Gastroesophageal sphincter (tissue), 4 donors: ENCODE measurements around the gene LYRM4. TPM values are rescaled to one million over a fixed set of nuclear protein-coding genes. Genes with fewer than 3 reads are reported as not detected.

ENCODE experiments used
- ATAC-seq: fragments of 150-250 bp; one replicate; pipeline ENCODE4 v1.9.1; 2016; ENCODE audit warnings: mild to moderate bottlenecking, moderate library complexity
- H3K27ac ChIP-seq, 4 donors: fragments of 200-600 bp; sonication (generic) in 3 of 4; 1 replicate in 3 of 4; 2 replicates in 1 of 4; pipeline ENCODE4 v1.5.1; 2016 to 2019
- H3K27me3 ChIP-seq: fragments of 200-600 bp; sonication (generic); one replicate; pipeline ENCODE4 v1.5.1; 2019
- H3K36me3 ChIP-seq, 2 donors: fragments of 200-600 bp; sonication (generic); one replicate each; pipeline ENCODE4 v1.5.1; 2019; ENCODE audit warnings: control low read depth in 1 of 2
- H3K4me1 ChIP-seq, 3 donors: fragments of 200-600 bp; sonication (generic); 1 replicate in 2 of 3; 2 replicates in 1 of 3; pipeline ENCODE4 v1.5.1; 2016 to 2019; ENCODE audit warnings: control low read depth in 2 of 3
- H3K4me3 ChIP-seq, 2 donors: fragments of 200-600 bp; sonication (generic); one replicate each; pipeline ENCODE4 v1.5.1; 2019; ENCODE audit warnings: mild to moderate bottlenecking in 1 of 2, moderate library complexity in 1 of 2
- H3K9me3 ChIP-seq, 3 donors: fragments of 200-600 bp; sonication (generic); one replicate each; pipeline ENCODE4 v1.5.1; 2017 to 2019; ENCODE audit warnings: control low read depth in 2 of 3
- EP300 ChIP-seq: sonication (generic); formaldehyde crosslinking; IDR thresholded peaks from one replicate; pipeline ENCODE4 v1.6.1; 2017; ENCODE audit warnings: antibody characterized with exemption, mild to moderate bottlenecking
- POLR2A ChIP-seq, 2 donors: fragments of 450-650 bp; IDR thresholded peaks; one replicate each; pipeline ENCODE4 v1.6.1; 2017; ENCODE audit warnings: antibody characterized with exemption in 2 of 2, mild to moderate bottlenecking in 2 of 2, moderate library complexity in 1 of 2
- POLR2AphosphoS5 ChIP-seq: sonication (generic); formaldehyde crosslinking; IDR thresholded peaks from one replicate; pipeline ENCODE4 v1.6.1; 2017; ENCODE audit warnings: antibody characterized with exemption
- WGBS, 2 donors: methylation state at CpG; one replicate each; pipeline ENCODE4 v1.1.5; 2018; ENCODE audit warnings: low coverage in 1 of 2; 5-methylcytosine and 5-hydroxymethylcytosine counted together
- total RNA-seq, 4 donors: library from RNA; depleted of rRNA; stranded (reverse); fragments of >200 nt; gene quantifications; one replicate each; pipeline ENCODE4 v1.1.0, GENCODE V29; 2016
- TF ChIP-seq, protein P1 (sequence below), 4 experiments: fragments of 200-600 bp in 2 of 4; fragments of 450-650 bp in 2 of 4; sonication (generic) in 1 of 4; IDR thresholded peaks; one replicate each; pipeline ENCODE4 v1.5.1; 2017 to 2019; ENCODE audit warnings: antibody characterized with exemption in 4 of 4, mild to moderate bottlenecking in 2 of 4, moderate library complexity in 2 of 4

Gene LYRM4
- total RNA-seq, 4 donors from 2014 or later = 16.4 to 27.9 (median 20.5) TPM

DNA sequence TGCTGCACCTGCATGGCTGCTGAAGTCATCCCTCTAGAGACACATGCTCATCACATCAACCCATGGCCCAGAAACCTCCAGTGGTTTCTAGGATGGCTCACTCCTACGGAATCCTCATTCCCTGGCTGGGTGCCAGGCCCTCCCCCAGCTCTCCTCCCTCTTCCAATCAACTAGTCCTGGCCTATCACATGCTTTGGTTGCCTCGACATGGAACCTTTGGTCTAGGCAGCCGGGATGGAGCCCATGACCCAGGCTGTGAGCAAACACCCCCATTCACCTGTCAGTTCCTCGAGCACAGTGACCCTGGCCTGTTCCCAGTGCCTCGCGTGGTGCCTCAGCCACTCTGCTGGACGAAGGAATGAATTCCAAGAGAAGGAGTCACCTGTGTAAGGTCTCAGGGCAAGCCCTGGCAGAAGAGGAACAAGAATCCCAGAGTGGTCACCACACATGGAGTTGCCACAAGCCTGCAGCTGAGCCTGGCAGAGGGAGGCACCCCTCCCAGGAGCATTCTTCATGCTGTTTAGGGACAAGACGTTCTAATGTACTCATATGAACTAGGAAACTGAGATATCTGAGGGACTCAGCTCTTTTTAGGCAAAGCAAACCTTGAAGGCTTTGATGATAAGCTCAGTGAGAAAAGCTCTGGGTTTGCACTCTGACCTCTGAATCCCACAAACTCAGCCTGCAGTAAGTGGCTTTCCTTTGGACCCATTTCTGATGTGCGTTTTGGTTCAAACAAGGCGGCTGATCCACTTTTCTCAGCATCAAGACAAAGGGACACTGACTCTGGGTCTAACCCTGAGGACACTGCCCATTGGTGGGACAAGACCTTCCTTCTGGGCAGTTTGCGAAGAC, 135.4 kb downstream of the LYRM4 start:
- Histone ChIP-seq H3K27me3 (no peaks in the 10 kb centered on the region), H3K27ac (no peak overlapping the region), H3K4me3 (no peak overlapping the region), H3K4me1 (no peaks in the 10 kb centered on the region), H3K36me3 (no peaks in the 10 kb centered on the region), H3K9me3 (no peaks in the 10 kb centered on the region)
- TF ChIP-seq EP300 (no peak), POLR2AphosphoS5 (no peak), POLR2A (IDR thresholded peaks at IDR 0.05) (no peak)
- TF ChIP-seq, protein P1, sequence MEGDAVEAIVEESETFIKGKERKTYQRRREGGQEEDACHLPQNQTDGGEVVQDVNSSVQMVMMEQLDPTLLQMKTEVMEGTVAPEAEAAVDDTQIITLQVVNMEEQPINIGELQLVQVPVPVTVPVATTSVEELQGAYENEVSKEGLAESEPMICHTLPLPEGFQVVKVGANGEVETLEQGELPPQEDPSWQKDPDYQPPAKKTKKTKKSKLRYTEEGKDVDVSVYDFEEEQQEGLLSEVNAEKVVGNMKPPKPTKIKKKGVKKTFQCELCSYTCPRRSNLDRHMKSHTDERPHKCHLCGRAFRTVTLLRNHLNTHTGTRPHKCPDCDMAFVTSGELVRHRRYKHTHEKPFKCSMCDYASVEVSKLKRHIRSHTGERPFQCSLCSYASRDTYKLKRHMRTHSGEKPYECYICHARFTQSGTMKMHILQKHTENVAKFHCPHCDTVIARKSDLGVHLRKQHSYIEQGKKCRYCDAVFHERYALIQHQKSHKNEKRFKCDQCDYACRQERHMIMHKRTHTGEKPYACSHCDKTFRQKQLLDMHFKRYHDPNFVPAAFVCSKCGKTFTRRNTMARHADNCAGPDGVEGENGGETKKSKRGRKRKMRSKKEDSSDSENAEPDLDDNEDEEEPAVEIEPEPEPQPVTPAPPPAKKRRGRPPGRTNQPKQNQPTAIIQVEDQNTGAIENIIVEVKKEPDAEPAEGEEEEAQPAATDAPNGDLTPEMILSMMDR (IDR thresholded peaks at IDR 0.05) = no peak
- no peak for ATAC-seq
- 82 to 93% methylated on average over 4 to 8 of the region's 11 CpGs for WGBS, 2 donors

DNA sequence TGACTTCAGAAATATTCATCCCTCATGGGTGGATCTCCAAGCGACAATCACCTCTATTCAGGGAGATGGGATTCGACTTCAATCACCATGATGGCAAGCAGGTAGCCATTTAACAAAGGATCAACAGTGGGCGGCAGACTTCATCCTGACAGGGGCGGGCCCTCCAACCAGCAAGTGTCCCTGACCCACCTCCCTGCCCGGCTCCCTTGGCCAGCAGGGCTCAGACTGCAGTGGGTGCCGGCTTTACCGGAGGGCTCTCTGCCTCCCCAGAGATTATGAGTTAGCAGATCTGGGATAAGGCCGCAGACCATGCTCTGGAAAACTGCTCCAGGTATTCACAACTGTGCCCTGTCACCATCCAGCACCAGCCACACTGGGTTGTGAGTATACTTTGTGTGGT, 136.2 kb downstream of the LYRM4 start:
- H3K27me3 ChIP-seq = no peaks in the 10 kb centered on the region
- no peaks in the 10 kb centered on the region for H3K4me1 ChIP-seq
- H3K9me3 ChIP-seq = no peaks in the 10 kb centered on the region
- H3K27ac ChIP-seq = no peak overlapping the region
- H3K4me3 ChIP-seq = no peak overlapping the region
- no peak for TF ChIP-seq POLR2A (IDR thresholded peaks at IDR 0.05)
- no peak for TF ChIP-seq EP300
- no peak for TF ChIP-seq POLR2AphosphoS5
- H3K36me3 ChIP-seq = no peaks in the 10 kb centered on the region
- WGBS, 2 donors = no CpG with 5 or more reads among the region's 8 CpGs
- no peak for ATAC-seq

DNA sequence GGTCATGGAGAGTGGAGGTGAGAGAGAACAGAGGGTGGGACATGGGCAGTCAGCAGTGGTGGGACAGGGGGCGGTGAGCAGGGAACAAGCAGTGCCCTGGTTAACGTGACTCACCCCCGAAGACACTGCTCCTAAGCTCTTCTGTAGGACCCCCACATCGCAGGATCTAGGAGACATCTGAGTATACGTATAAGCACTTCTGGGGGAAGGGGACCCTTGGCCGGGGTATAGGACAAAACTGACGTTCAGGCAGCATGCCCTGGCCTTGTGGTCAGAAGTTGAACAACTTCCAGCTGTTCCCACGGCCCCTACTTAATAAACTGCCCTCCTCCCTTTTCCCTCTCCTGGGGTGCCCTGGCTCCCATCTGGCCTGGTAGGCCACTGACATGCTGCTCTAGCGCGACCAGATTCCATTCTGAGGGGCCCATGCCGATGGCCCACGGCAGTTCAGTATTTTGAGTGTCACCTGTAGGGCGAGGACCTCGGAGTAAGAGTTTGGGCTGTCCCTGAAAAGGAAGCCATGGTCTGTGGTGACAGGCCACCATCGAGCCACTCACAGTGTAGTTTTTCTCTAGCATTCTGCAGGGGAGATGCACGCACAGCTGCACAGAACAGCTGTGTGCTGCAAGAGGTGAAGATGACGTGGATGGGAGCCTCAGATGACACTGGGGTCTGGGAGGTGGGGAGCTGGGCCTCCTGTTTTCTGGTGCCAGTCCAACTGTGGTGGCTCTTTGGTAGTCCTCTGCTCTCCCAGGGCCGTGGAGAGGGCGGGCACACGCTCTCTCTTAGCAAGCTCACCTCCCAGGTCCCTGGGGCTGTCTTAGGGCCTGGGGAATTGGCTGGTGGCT, 137.2 kb downstream of the LYRM4 start:
- H3K27ac ChIP-seq = no peak overlapping the region
- no peak overlapping the region for H3K4me3 ChIP-seq
- TF ChIP-seq POLR2A (IDR thresholded peaks at IDR 0.05) (no peak), POLR2AphosphoS5 (no peak)
- ATAC-seq = no peak
- H3K27me3 ChIP-seq = no peaks in the 10 kb centered on the region
- H3K9me3 ChIP-seq = no peaks in the 10 kb centered on the region
- 85% methylated on average over 10 of the region's 20 CpGs; no CpG with 5 or more reads in 1 of the 2 donors for WGBS, 2 donors
- no peaks in the 10 kb centered on the region for H3K4me1 ChIP-seq
- H3K36me3 ChIP-seq = no peaks in the 10 kb centered on the region

DNA sequence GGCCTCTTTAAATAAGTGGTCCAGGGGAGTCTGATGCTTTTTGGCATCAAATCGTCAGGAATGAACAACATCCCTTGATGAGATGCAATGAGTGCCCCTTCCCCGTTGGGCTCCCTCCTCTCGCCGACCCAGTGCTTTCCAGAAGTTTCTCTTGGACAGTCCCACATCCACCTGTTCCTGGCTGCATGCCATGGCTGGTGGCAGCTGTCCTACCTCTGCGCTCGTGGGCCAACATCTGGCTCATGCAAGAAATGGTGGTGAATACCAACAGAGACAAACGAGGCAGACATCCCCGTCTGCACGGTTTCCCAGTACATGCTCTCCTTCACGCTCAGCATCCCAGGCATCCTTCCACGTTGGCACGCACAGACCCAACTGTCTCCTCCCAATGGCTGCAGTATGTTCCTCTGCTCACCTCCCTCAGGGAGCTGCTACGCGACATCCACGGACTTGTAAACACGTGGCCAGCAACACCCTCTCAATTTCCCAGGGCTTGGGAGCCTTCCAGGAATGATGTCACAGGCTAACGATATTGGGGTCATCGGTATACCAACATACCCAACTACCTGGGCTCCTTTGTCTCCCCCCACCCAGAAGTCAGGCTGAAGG, 138.1 kb downstream of the LYRM4 start:
- H3K36me3 ChIP-seq = no peaks in the 10 kb centered on the region
- no peak for ATAC-seq
- H3K9me3 ChIP-seq = no peaks in the 10 kb centered on the region
- TF ChIP-seq EP300 = no peak
- TF ChIP-seq, protein P1 (IDR thresholded peaks at IDR 0.05) = no peak
- no peak for TF ChIP-seq POLR2AphosphoS5
- no peak for TF ChIP-seq POLR2A (IDR thresholded peaks at IDR 0.05)
- no peak overlapping the region for H3K27ac ChIP-seq
- WGBS, 2 donors = 84 to 90% methylated on average over 7 to 11 of the region's 18 CpGs
- H3K27me3 ChIP-seq = no peaks in the 10 kb centered on the region
- H3K4me1 ChIP-seq = no peaks in the 10 kb centered on the region
- no peak overlapping the region for H3K4me3 ChIP-seq

DNA sequence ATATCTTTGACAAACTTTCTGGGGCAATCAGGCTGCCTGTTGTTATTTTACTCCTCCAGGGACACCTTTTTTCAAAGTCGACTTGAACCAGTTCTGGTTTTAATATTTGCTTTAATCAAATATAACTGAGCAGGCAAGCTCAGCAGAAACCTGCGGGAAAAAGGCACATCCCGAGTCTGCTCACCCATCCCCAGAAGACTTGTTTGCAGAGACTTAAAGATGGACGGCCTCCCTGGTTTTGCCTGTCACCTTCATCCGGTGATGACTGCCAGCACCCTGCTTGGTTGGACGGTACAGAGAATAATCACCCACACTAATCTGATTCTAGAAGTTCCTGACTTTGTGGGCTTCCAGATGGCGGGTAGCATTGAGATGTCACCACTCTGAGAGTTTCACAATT, 138.8 kb downstream of the LYRM4 start:
- no peak for ATAC-seq
- Histone ChIP-seq H3K9me3 (no peaks in the 10 kb centered on the region), H3K27ac (no peak overlapping the region), H3K27me3 (no peaks in the 10 kb centered on the region), H3K4me3 (no peak overlapping the region), H3K36me3 (no peaks in the 10 kb centered on the region), H3K4me1 (no peaks in the 10 kb centered on the region)
- TF ChIP-seq EP300 (no peak), POLR2AphosphoS5 (no peak), POLR2A (IDR thresholded peaks at IDR 0.05) (no peak)
- TF ChIP-seq, protein P1 (IDR thresholded peaks at IDR 0.05) = no peak
- WGBS, 2 donors = 87 to 90% methylated on average over 4 to 5 of the region's 7 CpGs
